Psoas muscle (tissue), 8 donors: ENCODE data around the gene RIMBP2. TPM values are rescaled to one million over a fixed set of nuclear protein-coding genes. Genes with fewer than 3 reads are reported as not detected.

ENCODE experiments used
- ATAC-seq, 4 donors: fragments of 200-7000 bp; cut with Tn5 transposase; one replicate each; pipeline ENCODE4 v1.9.1; 2020; ENCODE audit warnings: moderate library complexity in 3 of 4, mild to moderate bottlenecking in 2 of 4
- DNase-seq, 2 donors: peaks; one replicate each; pipeline ENCODE4 v3.0.0-alpha.2; 2020
- H3K27ac ChIP-seq: fragments of 200-600 bp; one replicate; pipeline ENCODE4 v1.8.0; 2022
- H3K27me3 ChIP-seq, 3 donors: fragments of 200-600 bp in 1 of 3; one replicate each; pipeline versions ENCODE4 v1.6.1 to v1.8.0; 2013 to 2022; ENCODE audit warnings: low read length in 2 of 3, mild to moderate bottlenecking in 2 of 3, moderate library complexity in 1 of 3; ENCODE audit not compliant: insufficient read depth in 3 of 3
- H3K36me3 ChIP-seq, 2 donors: fragments of 200-600 bp in 1 of 2; one replicate each; pipeline versions ENCODE4 v1.6.1 to v1.8.0; 2013 to 2022; ENCODE audit warnings: low read depth in 1 of 2, mild to moderate bottlenecking in 1 of 2, moderate library complexity in 1 of 2; ENCODE audit not compliant: insufficient read depth in 1 of 2
- H3K4me1 ChIP-seq: fragments of 200-600 bp; one replicate; pipeline ENCODE4 v1.8.0; 2022
- H3K4me3 ChIP-seq: fragments of 200-600 bp; one replicate; pipeline ENCODE4 v1.8.0; 2022; ENCODE audit warnings: mild to moderate bottlenecking
- H3K9me3 ChIP-seq: fragments of 200-600 bp; one replicate; pipeline ENCODE4 v1.8.0; 2022
- WGBS, 3 donors: extraction: QIAGEN DNeasy Blood & Tissue Kit; methylation state at CpG; one replicate each; pipeline versions ENCODE4 v1.1.6 to v1.1.7; 2013; 5-methylcytosine and 5-hydroxymethylcytosine counted together
- intact Hi-C, 2 donors: fragments of 100-400 bp; cut with DNase I; formaldehyde crosslinking; loops; one replicate each; pipeline versions ENCODE4 v1.11.0 to v1.14.2; 2022
- polyA plus RNA-seq, 3 donors: library from polyadenylated mRNA; stranded (reverse); fragments of 200-250 nt; gene quantifications; one replicate each; pipeline ENCODE4 v1.2.3, GENCODE V29; 2013
- total RNA-seq, 4 donors: library from RNA; stranded (reverse); fragmentation: NEBNext Ultra II Directional in 2 of 4; extraction: Animal tissue kit (Norgen Biotek cat#: 25700) in 2 of 4; gene quantifications; one replicate each; pipeline versions ENCODE4 v1.2.1 to v1.2.4, GENCODE V29; 2021 to 2023
- TF ChIP-seq, protein P1 (sequence below): fragments of 200-600 bp; IDR thresholded peaks from one replicate; pipeline ENCODE4 v1.8.0; 2022; ENCODE audit warnings: antibody characterized with exemption
- donor health status: healthy with polysubstance abuse.
- donor health status: DM: no; HTN: no; CAD: no; lungs with moderate emphysema.
- donor health status: Bipolar disorder and iron deficiency.
- donor health status: healthy.
- donor health status: DM: yes; HTN: yes; CAD: no.
- donor health status: DM: no; HTN: no; CAD: no.
- donor health status: DM: no; HTN: no; CAD: no.
- donor health status: DM: yes; HTN: yes; CAD: no.

Gene RIMBP2
- total and polyA plus RNA-seq, 7 donors = 0.05 to 1.2 (median 0.21) TPM

DNA sequence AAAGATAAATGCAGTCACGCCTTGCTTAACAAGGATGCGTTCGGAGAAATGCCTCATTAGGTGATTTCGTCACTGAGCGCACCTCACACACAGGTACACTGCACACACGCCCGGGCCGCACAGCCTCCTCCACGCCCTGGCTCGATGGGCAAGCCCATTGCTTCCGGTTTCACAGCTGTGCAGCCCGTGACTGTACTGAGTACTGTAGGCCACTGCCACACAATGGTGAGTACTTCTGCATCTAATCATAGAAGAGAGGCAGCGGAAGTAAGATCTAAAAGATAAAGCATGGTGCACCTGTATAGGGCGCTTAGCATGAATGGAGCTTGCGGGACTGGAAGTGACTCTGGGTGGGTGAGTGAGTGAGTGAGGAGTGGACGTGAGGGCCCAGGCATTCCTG is 4.3 kb downstream of the RIMBP2 start:
- 86 to 87% (median 87%) methylated on average over 16 of the region's 16 CpGs for WGBS, 3 donors
- intact Hi-C loops = no loop called here
- ATAC-seq = no peak
- Histone ChIP-seq H3K36me3 (no peaks in the 10 kb centered on the region), H3K27me3 (peaks cover 0 to 35% (median 11%) of the 10 kb centered on the region in 3 donors), H3K4me3 (no peak overlapping the region), H3K4me1 (no peaks in the 10 kb centered on the region), H3K27ac (no peak overlapping the region), H3K9me3 (no peaks in the 10 kb centered on the region)
- TF ChIP-seq, protein P1, sequence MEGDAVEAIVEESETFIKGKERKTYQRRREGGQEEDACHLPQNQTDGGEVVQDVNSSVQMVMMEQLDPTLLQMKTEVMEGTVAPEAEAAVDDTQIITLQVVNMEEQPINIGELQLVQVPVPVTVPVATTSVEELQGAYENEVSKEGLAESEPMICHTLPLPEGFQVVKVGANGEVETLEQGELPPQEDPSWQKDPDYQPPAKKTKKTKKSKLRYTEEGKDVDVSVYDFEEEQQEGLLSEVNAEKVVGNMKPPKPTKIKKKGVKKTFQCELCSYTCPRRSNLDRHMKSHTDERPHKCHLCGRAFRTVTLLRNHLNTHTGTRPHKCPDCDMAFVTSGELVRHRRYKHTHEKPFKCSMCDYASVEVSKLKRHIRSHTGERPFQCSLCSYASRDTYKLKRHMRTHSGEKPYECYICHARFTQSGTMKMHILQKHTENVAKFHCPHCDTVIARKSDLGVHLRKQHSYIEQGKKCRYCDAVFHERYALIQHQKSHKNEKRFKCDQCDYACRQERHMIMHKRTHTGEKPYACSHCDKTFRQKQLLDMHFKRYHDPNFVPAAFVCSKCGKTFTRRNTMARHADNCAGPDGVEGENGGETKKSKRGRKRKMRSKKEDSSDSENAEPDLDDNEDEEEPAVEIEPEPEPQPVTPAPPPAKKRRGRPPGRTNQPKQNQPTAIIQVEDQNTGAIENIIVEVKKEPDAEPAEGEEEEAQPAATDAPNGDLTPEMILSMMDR = no peak
- DNase-seq = no peak

DNA sequence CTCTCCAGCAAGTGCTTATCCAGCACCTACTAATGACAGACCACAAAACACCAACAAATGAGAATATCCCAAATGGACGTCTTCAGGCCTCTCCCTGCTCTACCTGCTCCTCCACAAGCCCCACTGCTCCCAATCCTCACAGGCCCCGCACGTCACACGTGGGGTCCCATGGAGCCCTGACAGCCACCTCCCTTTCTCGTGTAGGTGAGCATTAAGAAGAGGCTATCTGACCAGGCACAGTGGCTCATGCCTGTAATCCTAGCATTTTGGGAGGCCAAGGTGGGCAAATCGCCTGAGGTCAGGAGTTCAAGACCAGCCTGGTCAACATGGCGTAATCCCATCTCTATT is 5.4 kb downstream of the RIMBP2 start:
- H3K4me1 ChIP-seq = no peaks in the 10 kb centered on the region
- H3K27me3 ChIP-seq = peaks cover 0 to 34% (median 13%) of the 10 kb centered on the region in 3 donors

DNA sequence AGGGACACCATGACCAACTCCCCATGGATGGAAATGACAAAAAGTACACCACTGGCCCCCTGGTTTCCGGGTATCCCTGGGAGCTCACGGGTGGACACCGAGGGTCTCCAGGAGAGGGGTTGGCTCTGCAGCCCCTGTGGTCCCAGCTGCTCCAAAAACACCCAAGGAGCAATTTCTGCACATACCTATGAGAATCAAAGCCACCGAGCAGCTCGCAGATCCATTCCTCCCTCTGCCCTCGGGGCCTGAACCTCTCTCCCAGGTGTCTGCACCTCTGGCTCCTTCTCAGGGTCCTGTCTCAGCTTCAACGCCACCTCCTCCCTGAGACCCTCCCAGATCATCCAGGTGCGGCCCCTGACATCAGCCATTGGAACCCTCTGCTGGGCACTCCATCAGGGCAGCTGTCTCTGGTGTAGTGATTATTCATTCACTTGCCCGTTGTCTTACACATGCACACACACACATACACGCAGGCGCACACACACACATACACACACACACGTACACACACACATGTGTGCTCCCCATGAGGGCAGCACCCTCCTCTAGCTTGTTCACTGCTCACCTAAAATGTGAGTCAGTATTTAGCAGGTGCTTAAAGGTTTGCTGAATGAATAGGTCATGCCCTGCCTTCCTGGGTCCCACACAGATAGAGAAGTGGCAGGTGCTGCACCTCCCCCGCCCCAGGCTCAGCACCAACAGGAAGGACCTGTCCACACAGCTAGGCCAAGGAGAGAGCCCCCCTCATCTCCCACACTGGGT is 5.9 kb downstream of the RIMBP2 start:
- TF ChIP-seq, protein P1 = no peak
- Histone ChIP-seq H3K27ac (no peak overlapping the region), H3K9me3 (no peaks in the 10 kb centered on the region), H3K36me3 (no peaks in the 10 kb centered on the region), H3K4me1 (no peaks in the 10 kb centered on the region), H3K4me3 (no peak overlapping the region), H3K27me3 (peaks cover 0 to 33% (median 12%) of the 10 kb centered on the region in 3 donors)
- DNase-seq (no peak), ATAC-seq (no peak)
- WGBS, 3 donors = 80 to 83% (median 83%) methylated on average over 13 of the region's 13 CpGs
- intact Hi-C loops = no loop called here

More for the DNA sequence above, 5.4 kb downstream of the RIMBP2 start:
- Histone ChIP-seq H3K36me3 (no peaks in the 10 kb centered on the region), H3K27ac (no peak overlapping the region), H3K4me3 (no peak overlapping the region), H3K9me3 (no peaks in the 10 kb centered on the region)
- intact Hi-C loops = no loop called here
- DNase-seq (no peak), ATAC-seq (no peak)
- 82 to 85% (median 83%) methylated on average over 7 of the region's 7 CpGs for WGBS, 3 donors
- TF ChIP-seq, protein P1 = no peak

DNA sequence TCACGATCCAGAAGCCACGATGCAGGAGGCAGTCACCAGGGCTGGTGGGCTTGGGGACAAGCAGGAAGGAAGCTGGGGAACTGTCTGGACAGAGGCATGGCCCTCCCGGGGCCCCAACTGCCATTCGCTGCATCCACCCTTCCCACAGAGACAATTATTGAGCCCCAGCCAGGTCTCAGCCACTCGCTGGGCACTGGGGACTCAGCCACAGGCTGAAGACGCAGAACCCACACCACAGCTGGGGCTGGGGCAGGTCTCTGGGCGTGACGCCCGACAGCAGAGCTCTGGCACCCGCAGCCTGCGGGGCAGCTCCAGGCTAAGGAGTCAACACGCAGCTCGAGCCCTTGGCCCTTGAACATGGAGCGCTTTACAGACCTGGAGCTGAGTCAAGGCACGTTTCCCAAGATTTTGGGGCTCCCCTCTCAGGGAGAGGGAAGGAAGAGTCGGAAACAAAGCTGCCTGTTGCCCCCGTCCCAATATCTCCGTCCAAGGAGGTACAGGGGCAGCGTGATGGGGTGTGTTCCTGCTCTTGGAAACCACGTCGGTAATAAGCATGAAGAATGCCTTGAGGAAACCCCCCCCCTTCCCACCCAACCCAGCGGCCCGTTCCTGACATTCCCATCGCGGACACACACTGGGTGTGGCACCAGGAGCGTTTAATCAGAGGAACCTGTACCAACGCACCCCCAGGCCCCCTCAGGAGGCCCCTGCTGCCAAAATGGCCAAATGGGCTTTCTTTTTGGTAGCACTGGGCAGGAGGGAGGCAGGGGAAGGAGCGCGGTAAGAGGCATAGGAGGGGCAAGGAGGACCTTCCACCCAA is 6.7 kb downstream of the RIMBP2 start:
- TF ChIP-seq, protein P1 = no peak
- H3K9me3 ChIP-seq = no peaks in the 10 kb centered on the region
- no peak overlapping the region for H3K27ac ChIP-seq
- no peaks in the 10 kb centered on the region for H3K36me3 ChIP-seq
- intact Hi-C loops = no loop called here
- 26 to 33% (median 29%) methylated on average over 29 of the region's 29 CpGs for WGBS, 3 donors
- DNase-seq (no peak), ATAC-seq (no peak)
- H3K27me3 ChIP-seq = peaks cover 0 to 26% (median 12%) of the 10 kb centered on the region in 3 donors
- H3K4me1 ChIP-seq = no peaks in the 10 kb centered on the region
- H3K4me3 ChIP-seq = no peak overlapping the region
